NK-92 (cell line): Measurements from ENCODE around the gene GPRC5A.

Experiments
- DNase-seq: peaks from one replicate; lab custom pipeline; 2025; ENCODE audit not compliant: unreplicated experiment; lab: John Stamatoyannopoulos, UW

The GPRC5A gene

GRCh38 chr12:12939888-12940287 lies 48.5 kb downstream of the GPRC5A start:
- no peak for DNase-seq

DNA sequence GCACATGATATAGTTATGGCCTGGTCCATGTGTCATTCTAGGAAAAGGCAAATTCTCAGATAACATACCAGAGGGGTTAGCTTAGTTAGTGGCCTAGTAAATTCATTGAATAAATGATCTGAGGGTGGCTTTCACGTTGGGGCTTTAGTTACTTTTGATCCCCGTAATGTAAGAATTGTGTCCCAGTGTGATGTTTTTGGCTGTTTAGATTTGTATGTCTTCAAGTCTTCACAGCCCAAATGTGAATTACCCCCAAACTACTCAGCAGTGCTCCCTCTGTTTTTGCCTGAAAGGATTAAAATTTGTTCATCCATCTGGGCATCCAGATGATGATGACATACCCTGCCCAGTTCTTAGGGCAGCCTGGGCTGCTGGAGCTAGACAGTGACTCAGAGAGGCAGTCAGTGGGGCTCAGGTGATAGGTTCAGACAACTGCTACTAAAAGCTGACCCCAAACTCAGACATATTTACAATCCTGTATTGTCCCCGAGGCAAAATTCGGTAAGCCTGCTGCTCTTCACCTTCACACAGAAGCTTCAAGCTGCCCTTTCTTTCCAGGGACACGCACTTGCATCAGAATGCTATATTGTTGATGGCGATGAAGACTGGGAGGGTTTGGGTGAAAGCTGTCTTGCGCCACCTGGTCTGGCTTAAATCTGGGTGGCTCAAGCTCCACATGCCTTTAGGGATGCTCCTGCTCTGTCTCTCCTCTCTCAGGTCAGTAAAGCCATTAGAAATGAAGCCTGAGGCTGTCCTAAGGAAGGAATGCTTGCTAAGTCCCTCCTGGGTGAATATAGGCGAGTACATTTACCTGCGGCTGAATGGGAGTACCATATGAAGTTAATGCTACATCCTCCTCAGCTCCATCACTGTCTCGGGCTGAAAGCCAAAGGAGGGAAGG lies 50.3 kb downstream of the GPRC5A start:
- no peak for DNase-seq

DNA sequence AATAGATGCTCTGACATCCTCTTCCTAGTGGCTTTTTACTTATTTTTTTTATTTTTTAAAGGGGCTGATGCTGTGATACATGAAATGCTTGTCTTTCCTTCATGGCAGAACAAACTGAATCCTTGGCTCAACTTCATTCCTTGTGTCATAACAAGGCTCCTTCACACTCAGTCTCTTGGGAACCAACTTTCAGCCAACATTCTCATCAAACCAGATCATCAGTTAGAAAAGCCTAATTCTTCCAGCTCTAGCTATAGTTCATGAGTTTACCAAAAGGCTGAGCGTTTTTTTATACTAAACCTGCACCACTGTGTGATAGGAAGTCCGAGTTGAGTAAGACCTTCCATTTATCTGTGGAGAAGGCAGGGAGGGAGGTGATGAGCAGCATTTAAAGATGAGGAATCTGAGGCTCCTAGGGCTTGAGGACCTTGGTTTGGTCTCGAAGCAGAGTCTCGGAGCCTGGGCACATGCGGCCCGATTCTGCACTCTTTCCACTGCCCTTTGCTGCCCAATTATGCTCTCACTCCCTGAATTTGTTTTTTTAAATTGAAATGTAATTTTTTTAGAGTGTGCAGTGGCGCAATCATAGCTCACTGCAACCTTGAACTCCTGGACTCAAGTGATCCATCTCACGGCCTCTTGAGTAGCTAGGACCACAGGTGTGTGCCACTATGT lies 52.4 kb downstream of the GPRC5A start:
- no peak for DNase-seq

DNA sequence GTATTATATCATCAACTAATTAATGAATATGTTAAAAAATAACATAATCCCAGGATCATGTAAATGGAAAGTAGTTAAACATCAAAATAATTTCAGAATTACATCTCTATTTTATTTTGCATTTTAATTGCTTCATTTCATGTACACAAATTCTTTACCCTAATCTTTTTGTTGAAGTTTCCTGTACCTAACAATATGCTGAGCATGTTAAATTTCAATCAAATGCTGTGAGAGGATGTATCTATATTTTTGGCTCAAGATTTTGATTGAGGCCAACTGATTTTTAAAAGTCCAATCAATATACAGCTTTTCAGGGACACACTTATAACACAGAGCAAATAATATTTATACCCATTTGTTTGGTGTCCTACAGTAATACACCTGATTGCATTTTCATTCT lies 54.2 kb downstream of the GPRC5A start:
- no peak for DNase-seq

DNA sequence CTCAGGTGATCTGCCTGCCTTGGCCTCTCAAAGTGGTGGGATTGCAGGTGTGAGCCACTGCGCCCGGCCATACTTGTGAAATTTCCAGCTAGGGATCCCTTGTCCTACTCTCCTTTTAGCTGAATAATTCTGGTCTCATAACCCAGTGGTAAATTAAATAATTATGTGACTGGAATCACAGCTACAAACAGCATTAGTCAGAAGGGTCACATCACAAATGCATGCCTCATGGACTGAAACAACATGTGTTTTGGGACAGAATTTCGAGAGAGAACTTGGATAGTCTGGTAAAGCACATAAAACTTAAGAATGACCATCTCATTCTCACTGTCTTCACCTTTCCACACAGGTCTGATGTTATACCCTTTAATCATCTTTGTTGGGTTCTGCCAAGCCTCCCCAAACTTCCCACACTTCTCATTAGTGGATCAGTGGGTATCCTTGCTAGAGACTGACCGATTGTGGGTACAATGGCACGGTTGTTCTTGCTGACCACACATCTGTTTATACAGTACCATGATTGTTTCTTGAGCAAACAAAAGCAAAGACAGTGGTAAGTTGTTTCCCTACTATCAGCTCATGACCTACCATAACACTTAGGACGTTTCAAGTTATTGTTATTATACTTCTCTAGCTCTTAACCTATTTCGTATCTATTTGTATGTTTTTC lies 55.5 kb downstream of the GPRC5A start:
- DNase-seq, result no peak

- DNase-seq, result no peak
Measured at GRCh38 chr12:12947902-12948301, 56.5 kb downstream of the GPRC5A start.

GRCh38 chr12:12951504-12951903 lies 60.1 kb downstream of the GPRC5A start:
- no peak for DNase-seq

- DNase-seq, result no peak
Measured at GRCh38 chr12:12952036-12952435, 60.7 kb downstream of the GPRC5A start, which contains the start of gene GPRC5D. Gene GPRC5D, minus strand, starts transcription at chr12:12952170. Its CDS starts 1,786 bp downstream, at chr12:12950384.

DNA sequence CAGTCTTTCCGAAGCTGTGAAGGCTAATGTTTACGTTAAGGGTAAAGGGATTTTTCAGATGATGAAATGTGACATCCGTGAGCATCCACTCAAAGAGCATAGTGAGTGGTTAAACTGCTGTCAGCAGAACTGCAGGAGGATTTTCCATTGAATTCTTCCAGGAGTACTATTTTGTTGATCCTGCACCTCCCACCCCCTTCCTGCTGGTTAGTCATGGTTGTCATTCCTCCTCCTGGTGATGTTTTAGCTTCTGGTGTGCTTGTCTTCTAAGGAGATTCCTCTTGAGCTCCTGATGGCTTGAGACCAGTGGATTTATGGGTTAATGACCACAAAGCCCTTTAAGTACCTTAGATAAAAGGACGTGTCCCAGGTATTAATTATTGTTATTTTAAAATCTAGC lies 63.0 kb downstream of the GPRC5A start:
- DNase-seq, result no peak

DNA sequence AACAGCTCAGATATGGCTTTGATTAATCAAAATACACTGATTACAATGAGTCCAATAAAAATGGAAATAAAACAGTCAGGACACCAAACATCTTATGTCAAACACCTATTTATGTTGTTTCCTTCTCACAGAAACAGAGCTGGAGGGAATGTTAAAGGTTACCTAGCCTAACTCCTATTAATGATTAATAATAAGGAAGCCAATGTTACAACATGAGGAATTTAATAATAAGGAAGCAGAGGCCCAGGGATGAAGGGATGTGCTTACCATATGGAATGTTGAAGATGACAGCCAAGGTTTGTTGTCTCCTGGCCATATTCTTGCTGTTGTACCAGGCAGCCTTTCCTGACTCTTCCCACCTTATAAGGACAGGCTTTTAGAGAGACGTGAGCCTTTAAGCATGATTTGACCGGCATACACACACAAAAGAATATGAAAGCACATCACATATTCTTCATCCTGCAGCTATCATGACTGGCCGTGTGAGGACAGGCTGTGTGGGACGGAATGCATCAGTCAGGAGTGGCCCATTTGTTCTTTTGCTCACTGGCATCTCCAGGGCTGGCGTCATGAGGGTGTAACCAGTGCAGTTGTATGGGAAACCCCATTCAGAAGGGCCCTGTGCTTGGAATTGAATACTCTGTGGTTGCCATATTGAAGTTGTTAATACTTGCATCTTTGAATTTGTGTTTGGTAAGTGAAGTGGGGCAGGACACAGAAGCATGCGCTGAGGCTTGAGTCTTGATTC lies 63.7 kb downstream of the GPRC5A start:
- DNase-seq, result no peak

DNA sequence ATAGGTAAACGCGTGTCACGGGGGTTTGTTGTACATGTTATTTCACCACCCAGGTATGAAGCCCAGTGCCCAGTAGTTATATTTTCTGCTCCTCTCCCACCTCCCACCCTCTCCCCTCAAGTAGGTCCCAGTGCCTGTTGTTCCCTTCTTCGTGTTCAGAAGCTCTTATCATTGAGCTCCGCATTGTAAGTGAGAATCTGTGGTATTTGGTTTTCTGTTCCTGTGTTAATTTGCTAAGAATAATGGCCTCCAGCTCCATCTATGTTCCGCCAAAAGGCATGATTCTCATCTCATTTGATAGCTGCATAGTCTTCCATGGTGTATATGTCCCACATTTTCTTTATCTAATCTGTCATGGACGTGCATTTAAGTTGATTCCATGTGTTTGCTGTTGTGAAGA lies 67.5 kb downstream of the GPRC5A start:
- DNase-seq, result no peak

DNA sequence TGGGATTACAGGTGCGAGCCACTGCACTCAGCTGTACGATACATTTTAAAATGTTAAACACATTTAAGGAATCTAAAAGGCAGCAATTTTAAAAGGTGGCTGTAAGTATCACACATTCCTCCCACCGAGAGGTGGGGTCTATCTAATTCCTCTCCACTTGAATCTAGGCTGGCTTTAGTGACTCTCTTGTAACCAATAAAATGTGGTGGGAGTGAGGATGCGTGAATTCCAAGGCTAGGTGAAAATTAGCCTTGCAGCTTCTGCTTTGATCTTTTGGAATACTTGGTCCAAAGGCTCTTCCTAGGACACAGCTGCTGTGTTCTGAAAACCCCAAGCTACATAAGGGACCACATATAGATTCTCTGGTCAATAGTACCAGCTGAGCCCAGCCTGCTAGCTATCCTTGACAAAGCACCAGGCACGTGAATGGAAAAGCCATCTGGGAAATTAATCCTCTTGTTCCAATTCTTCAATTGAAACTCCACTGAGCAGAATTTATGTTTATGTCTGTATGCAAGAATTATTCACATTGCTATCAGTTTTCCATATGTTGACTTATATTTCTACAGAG lies 69.4 kb downstream of the GPRC5A start:
- no peak for DNase-seq

DNA sequence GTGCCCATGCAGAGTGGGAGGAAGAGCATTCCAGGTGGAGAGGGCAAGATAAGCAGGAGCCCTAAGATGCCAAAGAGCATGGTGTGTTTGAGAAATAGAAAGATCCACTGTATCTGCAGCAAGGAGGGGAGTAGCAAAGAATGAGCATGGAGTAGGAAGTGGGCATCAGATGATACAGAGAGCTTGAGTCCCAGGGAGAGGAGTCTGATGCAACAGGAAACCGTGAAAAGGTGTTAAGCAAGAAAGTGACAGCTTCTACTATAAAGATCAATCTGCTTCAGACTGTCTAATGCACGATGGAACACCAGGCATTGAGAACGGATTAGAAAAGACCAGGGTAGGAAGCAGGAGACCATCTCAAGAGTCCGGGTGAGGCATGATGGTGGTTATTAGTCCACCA lies 72.9 kb downstream of the GPRC5A start:
- no peak for DNase-seq

- DNase-seq, result no peak
Measured at GRCh38 chr12:12965836-12966235, 74.5 kb downstream of the GPRC5A start.
